SKM-1 treated with dmso at 0.1 percent for 144 hours (cell line): Measurements from ENCODE around the gene RAB30.
"Not testable (repeated sequence)": the region's sequence is repeated elsewhere in the genome, so short reads cannot be mapped to it uniquely, and the experiment has no call there.

ENCODE experiments used
- DNase-seq: peaks from one replicate; lab custom pipeline; 2025; ENCODE audit not compliant: unreplicated experiment; lab: John Stamatoyannopoulos, UW

Gene RAB30

GRCh38 chr11:82950502-82950901 lies 121.2 kb downstream of the RAB30 start:
- DNase-seq: not testable (repeated sequence)

- DNase-seq: no peak
These were observed 122.3 kb downstream of the RAB30 start for GRCh38 chr11:82949352-82949751.

- DNase-seq: no peak
These were observed 126.0 kb downstream of the RAB30 start for GRCh38 chr11:82945682-82946081.

GRCh38 chr11:82945041-82945440 lies 126.7 kb downstream of the RAB30 start:
- DNase-seq: not testable (repeated sequence)

- no peak for DNase-seq
These were observed 127.5 kb downstream of the RAB30 start for GRCh38 chr11:82944198-82944597.

- DNase-seq: not testable (repeated sequence)
These were observed 128.3 kb downstream of the RAB30 start for GRCh38 chr11:82943430-82943829.

GRCh38 chr11:82942376-82942775 lies 129.3 kb downstream of the RAB30 start:
- DNase-seq: no peak

- no peak for DNase-seq
These were observed 132.2 kb downstream of the RAB30 start for GRCh38 chr11:82939456-82939855.

GRCh38 chr11:82937554-82937953 lies 134.1 kb downstream of the RAB30 start:
- no peak for DNase-seq

- DNase-seq: no peak
These were observed 135.4 kb downstream of the RAB30 start for GRCh38 chr11:82936261-82936660.

GRCh38 chr11:82932564-82932963 lies 139.1 kb downstream of the RAB30 start:
- no peak for DNase-seq

GRCh38 chr11:82930734-82931133 lies 141.0 kb downstream of the RAB30 start:
- DNase-seq: no peak

- DNase-seq: no peak
These were observed 141.5 kb downstream of the RAB30 start for GRCh38 chr11:82930229-82930628.

- no peak for DNase-seq
These were observed 142.6 kb downstream of the RAB30 start for GRCh38 chr11:82929121-82929520.

GRCh38 chr11:82927264-82927880 lies 144.3 kb downstream of the RAB30 start:
- DNase-seq: peak; percentile 57

GRCh38 chr11:82924522-82925224 lies 147.0 kb downstream of the RAB30 start:
- DNase-seq: no peak
